T-helper 2 cell treated with Interferon-gamma antibody and Interleukin-4, amounts not matched to agents 100 ng/mL and 5 ng/mL, for 36 hours (primary cell): ENCODE measurements around the gene STON2. TPM values are rescaled to one million over a fixed set of nuclear protein-coding genes. Genes with fewer than 3 reads are reported as not detected.
"Not testable (repeated sequence)": the region's sequence is repeated elsewhere in the genome, so short reads cannot be mapped to it uniquely, and the experiment has no call there.

Experiments used
- intact Hi-C: fragments of 100-400 bp; cut with micrococcal nuclease; formaldehyde crosslinking; loops from one replicate; pipeline ENCODE4 v1.15.1; 2023
- total RNA-seq: library from RNA; stranded (reverse); gene quantifications from 2 replicates; pipeline ENCODE4 v1.2.3, GENCODE V29; 2022

The STON2 gene
- not detected in 2 replicates for total RNA-seq

DNA sequence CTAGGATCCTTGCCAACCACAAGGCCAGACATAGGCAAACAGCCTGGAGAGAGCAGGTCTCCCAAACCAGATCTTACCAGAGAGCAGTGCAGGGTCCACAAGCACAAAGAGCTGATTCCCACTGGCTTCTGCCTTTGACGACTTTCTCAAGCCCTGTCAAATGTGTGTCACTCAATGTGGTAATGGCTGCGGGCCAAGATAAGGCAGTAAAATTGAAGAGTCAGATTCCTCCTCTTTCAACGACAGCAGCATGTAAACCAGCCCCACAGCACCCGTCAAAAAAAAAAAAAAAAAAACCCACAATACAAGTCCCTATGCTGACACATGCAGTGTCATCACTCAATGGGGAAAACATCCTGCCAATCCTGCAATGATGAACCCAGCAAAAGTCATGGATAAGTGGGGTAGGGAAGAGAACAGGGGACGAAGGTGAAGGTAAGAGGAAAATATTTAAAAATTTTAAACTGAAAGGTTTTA is at the start of gene STON2:
STON2 (minus strand) TSS at position 123 of the 477 bp plus-strand sequence. CDS start 1,942 bp downstream, outside the sequence.
- intact Hi-C loops = no loop called here

- intact Hi-C loops = no loop called here
Measured at GRCh38 chr14:81449576-81449975, 49.5 kb upstream of the STON2 start.

GRCh38 chr14:81449114-81449513 is 49.0 kb upstream of the STON2 start:
- intact Hi-C loops = no loop called here

- intact Hi-C loops = no loop called here
Measured at GRCh38 chr14:81447021-81447764, 47.1 kb upstream of the STON2 start.

DNA sequence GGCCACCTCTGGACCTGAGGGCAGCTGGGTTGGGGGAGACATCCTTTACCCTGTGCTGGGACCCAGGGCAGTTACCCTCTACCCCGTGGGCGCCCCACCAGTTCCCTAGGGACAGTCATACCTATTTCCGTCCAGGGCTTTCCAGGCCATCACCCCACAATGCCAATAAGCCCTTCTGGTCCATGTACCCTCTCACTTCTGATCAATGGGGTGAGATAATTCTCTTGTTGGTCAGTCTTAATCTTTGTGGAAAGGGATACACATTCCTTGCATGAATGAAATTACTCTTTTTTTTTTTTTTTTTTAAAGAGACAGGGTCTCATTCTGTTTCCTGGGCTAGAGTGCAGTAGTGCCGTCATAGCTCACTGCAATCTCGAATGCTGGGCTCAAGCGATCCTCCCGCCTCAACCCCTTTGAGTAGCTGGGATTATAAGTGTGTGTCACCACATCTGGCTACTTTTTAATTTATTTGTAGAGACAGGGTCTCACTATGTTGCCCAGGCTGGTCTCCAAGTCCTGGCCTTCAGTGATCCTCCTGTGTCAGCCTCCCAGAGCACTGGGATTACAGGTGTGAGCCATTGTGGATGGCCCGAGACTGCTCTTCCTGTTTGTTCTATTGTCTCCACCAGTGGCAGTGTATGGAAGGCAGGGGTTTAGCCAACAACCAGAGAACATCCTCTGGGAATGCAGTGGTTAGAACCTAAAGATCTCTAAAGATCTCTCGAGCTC is 46.3 kb upstream of the STON2 start:
- intact Hi-C loops = no loop called here

GRCh38 chr14:81441626-81442134 is 41.6 kb upstream of the STON2 start:
- intact Hi-C loops = no loop called here

DNA sequence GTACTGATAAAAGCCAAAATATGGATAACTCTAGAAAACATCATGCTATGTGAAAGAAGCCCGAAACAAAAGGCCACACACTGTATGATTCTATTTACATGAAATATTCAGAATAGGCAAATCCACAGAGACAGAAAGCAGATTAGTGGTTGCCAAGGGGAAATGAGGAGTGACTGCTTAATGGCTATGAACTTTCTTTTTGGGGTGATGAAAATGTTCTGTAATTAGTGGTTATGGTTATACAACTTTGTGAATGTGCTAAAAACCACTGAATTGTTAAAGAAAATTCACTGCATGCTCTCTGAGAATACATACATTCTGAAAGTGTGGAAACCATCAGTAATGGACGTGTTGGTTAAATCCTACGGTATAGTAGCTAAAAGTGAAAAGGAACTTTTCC is 39.9 kb upstream of the STON2 start:
- intact Hi-C loops = no loop called here

DNA sequence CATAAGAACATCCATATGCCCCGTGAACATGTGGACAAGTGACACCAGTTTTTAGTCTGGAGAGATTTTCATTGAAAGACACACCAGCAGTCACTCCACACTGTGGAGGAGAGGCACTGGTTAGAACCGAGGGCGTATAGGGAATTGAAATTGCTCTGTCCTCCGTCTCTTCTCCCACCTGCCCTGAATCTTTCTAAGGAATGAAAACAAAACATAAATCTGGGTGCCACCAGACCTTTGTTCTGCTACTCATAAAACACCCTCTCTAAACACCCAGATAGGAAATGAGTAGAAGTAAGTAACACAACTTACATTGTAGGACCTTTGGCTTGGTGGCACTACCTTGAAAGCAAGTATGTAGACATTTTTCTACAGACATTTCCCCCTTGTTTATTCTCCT is 37.1 kb upstream of the STON2 start:
- intact Hi-C loops = no loop called here

GRCh38 chr14:81436296-81437138 is 36.4 kb upstream of the STON2 start:
- intact Hi-C loops = no loop called here

GRCh38 chr14:81435391-81436295 is 35.5 kb upstream of the STON2 start:
- intact Hi-C loops = no loop called here

- intact Hi-C loops = no loop called here
Measured at GRCh38 chr14:81435048-81435390, 34.9 kb upstream of the STON2 start.

DNA sequence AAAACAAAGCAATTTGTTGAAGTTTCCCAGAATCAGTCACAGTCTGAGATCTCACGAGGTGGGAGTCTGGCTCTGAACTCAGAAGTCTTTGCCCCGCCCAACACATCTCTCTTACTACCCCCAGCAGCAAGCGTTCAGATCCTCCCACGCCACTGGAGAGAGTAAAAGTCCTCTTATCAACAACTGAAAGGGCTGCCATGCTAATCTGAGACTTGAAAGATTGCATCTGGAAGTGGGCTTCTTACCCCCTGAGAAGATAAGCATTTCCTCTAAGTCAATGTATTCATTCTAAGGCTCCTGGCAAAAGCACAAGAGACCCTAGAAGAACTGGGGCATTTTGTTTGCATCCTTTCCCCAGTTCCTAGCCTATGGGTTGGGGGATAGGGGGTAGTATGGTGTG is 34.1 kb upstream of the STON2 start:
- intact Hi-C loops = no loop called here

DNA sequence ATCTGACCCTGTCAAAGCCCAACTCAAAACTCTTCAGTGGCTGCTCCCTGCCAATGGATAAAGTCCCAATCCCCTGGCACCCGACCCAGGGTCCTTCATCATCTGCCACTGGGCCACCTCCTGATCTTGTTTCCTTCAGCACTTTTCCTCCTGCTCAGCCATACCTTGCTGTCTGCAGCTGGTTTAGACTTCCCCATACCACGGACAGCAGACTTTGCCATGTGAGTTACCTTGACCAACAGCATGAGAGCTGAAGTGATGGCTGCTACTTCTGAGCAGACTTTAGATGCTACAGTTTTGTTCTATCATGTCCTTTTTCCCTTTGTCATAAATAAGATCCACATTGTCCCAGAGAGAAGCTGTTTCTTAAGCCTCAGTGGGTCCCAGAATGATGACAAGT is 33.3 kb upstream of the STON2 start:
- intact Hi-C loops = no loop called here

DNA sequence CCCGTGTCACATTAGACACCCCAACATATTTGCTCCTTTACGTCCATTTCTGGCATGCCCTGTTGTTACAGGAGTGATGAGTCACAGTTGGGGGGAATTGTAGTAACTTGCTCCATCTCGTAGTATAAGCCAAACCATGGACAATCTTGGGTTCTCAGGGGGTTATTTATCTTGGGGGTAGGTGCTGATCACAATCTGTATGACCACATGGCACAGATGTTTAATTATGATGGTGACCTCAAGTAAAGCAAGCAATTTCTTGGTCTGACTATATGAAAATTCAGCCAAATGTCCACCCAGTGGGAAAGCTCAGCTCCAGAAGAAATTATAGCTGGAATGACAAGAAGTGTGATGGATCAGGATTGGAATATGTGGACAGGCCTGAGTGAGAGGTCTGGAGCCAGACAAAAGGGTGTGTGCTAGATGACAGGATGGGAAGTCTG is 32.1 kb upstream of the STON2 start:
- intact Hi-C loops = no loop called here

GRCh38 chr14:81430235-81430634 is 30.1 kb upstream of the STON2 start:
- intact Hi-C loops = no loop called here

- intact Hi-C loops = not testable (repeated sequence)
Measured at GRCh38 chr14:81429749-81430148, 29.6 kb upstream of the STON2 start.

DNA sequence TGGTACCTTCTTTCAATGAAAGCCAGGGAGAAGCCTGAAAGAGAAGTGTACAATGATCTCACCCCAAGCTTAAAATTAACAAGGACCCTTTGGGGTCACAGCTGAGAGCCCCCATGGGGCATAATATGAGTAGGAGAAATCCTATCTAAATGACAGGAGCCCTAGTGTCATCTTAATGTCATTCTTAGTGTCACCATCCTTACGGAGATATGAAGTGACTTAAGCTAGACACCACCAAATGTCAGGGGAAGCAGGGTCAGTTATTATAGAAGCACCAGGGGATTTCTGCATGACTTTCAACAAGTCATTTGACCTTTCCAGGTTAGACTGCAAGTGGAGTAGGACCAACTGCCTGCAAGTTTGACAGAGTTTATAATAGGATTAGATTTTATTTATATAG is 28.9 kb upstream of the STON2 start:
- intact Hi-C loops = no loop called here

DNA sequence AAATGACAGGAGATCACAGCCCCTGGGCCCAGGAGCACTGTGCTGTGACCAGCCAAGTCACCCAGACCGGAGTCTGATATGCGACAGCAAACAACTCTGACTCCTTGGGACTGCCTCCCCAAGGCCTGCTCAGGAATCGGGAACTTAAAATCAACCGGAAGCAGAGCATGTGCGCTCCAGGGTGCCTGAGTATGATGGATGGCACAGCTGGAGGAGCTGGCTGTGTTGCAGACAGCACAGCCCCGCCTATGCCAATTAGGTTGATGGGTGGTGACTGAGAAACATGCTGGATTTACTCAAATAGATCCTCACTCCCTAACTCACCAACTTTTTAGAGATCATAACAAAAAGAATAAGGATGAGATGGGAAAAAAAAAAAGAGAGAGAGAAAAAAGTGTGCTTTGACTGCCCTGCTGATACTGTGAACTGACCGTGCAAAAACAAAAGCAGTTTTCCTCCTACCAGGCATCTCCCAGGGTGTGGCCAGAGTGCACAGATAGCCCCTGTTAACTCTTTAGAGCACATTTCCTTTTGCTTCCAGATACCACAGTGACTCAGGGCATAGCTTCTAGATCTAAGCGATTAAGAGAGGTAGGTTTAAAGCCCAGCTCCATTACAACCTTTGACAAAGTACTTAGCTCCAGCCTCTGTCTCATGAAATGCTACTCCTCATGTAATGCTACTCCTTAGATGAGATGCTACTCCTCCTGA is 27.4 kb upstream of the STON2 start:
- intact Hi-C loops = no loop called here

GRCh38 chr14:81423504-81423903 is 23.4 kb upstream of the STON2 start:
- intact Hi-C loops = no loop called here
